HCT116 (cell line): Measurements from ENCODE around the gene STAT6. TPM values are rescaled to one million over a fixed set of nuclear protein-coding genes. Genes with fewer than 3 reads are reported as not detected.

Source experiments
- ATAC-seq: fragments of 200-7000 bp; cut with Tn5 transposase; 2 replicates; pipeline ENCODE4 v1.9.1; 2020; ENCODE audit warnings: mild to moderate bottlenecking, moderate library complexity
- BruUV-seq: library from RNA; stranded (reverse); fragments of 400-500 nt; replicated peaks from 2 replicates; lab custom pipeline; 2021; lab: Mats Ljungman, UMichigan
- CTCF ChIA-PET: fragments of 300-600 bp; sonication (Branson Sonifier 250); formaldehyde crosslinking; loops from one replicate; lab custom pipeline; 2021; ENCODE audit warnings: antibody characterized with exemption; lab: Charles Lee
- POLR2A ChIA-PET: fragments of 300-600, 350-600 bp; sonication (Branson Sonifier 250); formaldehyde crosslinking; loops from one replicate; lab custom pipeline; 2021; ENCODE audit warnings: antibody characterized with exemption; lab: Charles Lee
- RAD21 ChIA-PET, 2 experiments: fragments of 300-600 bp; sonication (Branson Sonifier 250); formaldehyde crosslinking; loops; one replicate each; lab custom pipeline; 2023; ENCODE audit warnings: low total read pairs in 2 of 2; ENCODE audit not compliant: uncharacterized antibody in 2 of 2, unreplicated experiment in 2 of 2, low non-redundant PET in 1 of 2; lab: Charles Lee
- DNase-seq: peaks from one replicate; pipeline ENCODE4 v3.0.0-alpha.2; 2010; ENCODE audit warnings: low read depth, low spot score
- H2AFZ ChIP-seq: fragments of 200-600 bp; shearing (Covaris generic), sonication (generic); 2 replicates; pipeline ENCODE4 v1.6.1; 2017; ENCODE audit warnings: low read depth, mixed run types, mixed read lengths, antibody characterized with exemption, low read length; ENCODE audit not compliant: poor library complexity, severe bottlenecking
- H3K27ac ChIP-seq: 2 replicates; pipeline ENCODE4 v1.5.1; 2012; ENCODE audit warnings: low read depth, low read length
- H3K27me3 ChIP-seq: fragments of 200-600 bp; sonication (generic); 2 replicates; pipeline ENCODE4 v1.6.1; 2016; ENCODE audit warnings: mixed run types, low read length, mixed read lengths; ENCODE audit not compliant: insufficient read depth
- H3K36me3 ChIP-seq, 2 experiments: fragments of 200-500 bp in 1 of 2; fragments of 200-600 bp in 1 of 2; sonication (Bioruptor generic) in 1 of 2; sonication (generic) in 1 of 2; 2 replicates each; pipeline versions ENCODE4 v1.5.1 to v1.6.1; 2014 to 2016; ENCODE audit warnings: low read length in 2 of 2, inconsistent platforms in 1 of 2, mixed read lengths in 1 of 2, mixed run types in 1 of 2; ENCODE audit not compliant: insufficient read depth in 2 of 2, control insufficient read depth in 1 of 2
- H3K4me1 ChIP-seq, 2 experiments: fragments of 200-600 bp in 1 of 2; sonication (generic) in 1 of 2; 2 replicates each; pipeline versions ENCODE4 v1.5.1 to v1.6.1; 2012 to 2017; ENCODE audit warnings: low read length in 2 of 2, inconsistent platforms in 1 of 2, mild to moderate bottlenecking in 1 of 2, mixed read lengths in 1 of 2, mixed run types in 1 of 2, moderate library complexity in 1 of 2; ENCODE audit not compliant: insufficient read depth in 2 of 2, control insufficient read depth in 1 of 2
- H3K4me2 ChIP-seq: fragments of 200-600 bp; sonication (generic); 2 replicates; pipeline ENCODE4 v1.6.1; 2017; ENCODE audit warnings: mixed run types, low read length, mixed read lengths
- H3K4me3 ChIP-seq, 2 experiments: fragments of 200-600 bp in 1 of 2; sonication (generic) in 1 of 2; replicated peaks in 1 of 2; 2 replicates each; pipeline ENCODE4 v1.5.1; 2011 to 2016; ENCODE audit warnings: low read length in 2 of 2, control low read depth in 1 of 2, low read depth in 1 of 2, mild to moderate bottlenecking in 1 of 2, mixed read lengths in 1 of 2, mixed run types in 1 of 2
- H3K79me2 ChIP-seq: fragments of 200-600 bp; sonication (generic); 2 replicates; pipeline ENCODE4 v1.6.1; 2017; ENCODE audit warnings: mild to moderate bottlenecking, mixed run types, low read length, moderate library complexity, mixed read lengths; ENCODE audit not compliant: insufficient read depth
- H3K9ac ChIP-seq: fragments of 200-600 bp; sonication (generic); 2 replicates; pipeline ENCODE4 v1.6.1; 2016; ENCODE audit warnings: low read length, mixed read lengths
- H3K9me2 ChIP-seq: fragments of 200-600 bp; sonication (generic), shearing (Covaris generic); 2 replicates; pipeline ENCODE4 v1.6.1; 2017; ENCODE audit warnings: mixed run types, mild to moderate bottlenecking, moderate library complexity; ENCODE audit not compliant: insufficient read depth
- H3K9me3 ChIP-seq, 2 experiments: fragments of 200-500 bp in 1 of 2; fragments of 200-600 bp in 1 of 2; sonication (Bioruptor generic) in 1 of 2; sonication (generic) in 1 of 2; 2 replicates each; pipeline ENCODE4 v1.6.1; 2014 to 2017; ENCODE audit warnings: low read length in 2 of 2, mixed read lengths in 2 of 2, inconsistent platforms in 1 of 2, low read depth in 1 of 2, mild to moderate bottlenecking in 1 of 2, mixed run types in 1 of 2, moderate library complexity in 1 of 2; ENCODE audit not compliant: control insufficient read depth in 1 of 2, insufficient read depth in 1 of 2
- H4K20me1 ChIP-seq: fragments of 200-600 bp; sonication (generic), shearing (Covaris generic); 2 replicates; pipeline ENCODE4 v1.6.1; 2017; ENCODE audit warnings: mixed run types, mild to moderate bottlenecking, moderate library complexity; ENCODE audit not compliant: insufficient read depth
- CBX3 ChIP-seq: IDR thresholded peaks from 2 replicates; pipeline ENCODE4 v1.6.1; 2012; ENCODE audit warnings: low read depth
- RAD21 ChIP-seq: IDR thresholded peaks from 2 replicates; pipeline ENCODE4 v1.6.1; 2012; ENCODE audit warnings: low read depth, mild to moderate bottlenecking
- YY1 ChIP-seq: IDR thresholded peaks from 2 replicates; pipeline ENCODE4 v1.6.1; 2011; ENCODE audit warnings: low read length, low read depth, moderate library complexity, mild to moderate bottlenecking; ENCODE audit not compliant: insufficient replicate concordance; ENCODE audit errors: extremely low read depth
- ZNF274 ChIP-seq: fragments of 200-500 bp; sonication (Bioruptor generic); IDR thresholded peaks from 2 replicates; pipeline ENCODE4 v1.6.1; 2014; ENCODE audit warnings: mild to moderate bottlenecking, low read depth, low read length, inconsistent platforms
- intact Hi-C: fragments of 100-400 bp; cut with micrococcal nuclease; formaldehyde crosslinking; loops from 2 replicates; pipeline ENCODE4 v1.10.0; 2022
- total RNA-seq: library from RNA; stranded (reverse); gene quantifications from one replicate; pipeline ENCODE4 v1.2.1, GENCODE V29; 2021; ENCODE audit not compliant: unreplicated experiment
- TF ChIP-seq, protein P1 (sequence below): IDR thresholded peaks from 2 replicates; pipeline ENCODE4 v1.6.1; 2012
- TF ChIP-seq, protein P2 (sequence below): IDR thresholded peaks from 2 replicates; pipeline ENCODE4 v1.6.1; 2012; ENCODE audit warnings: low read depth
- TF ChIP-seq, protein P3 (sequence below): IDR thresholded peaks from 2 replicates; pipeline ENCODE4 v1.6.1; 2012

The STAT6 gene
- total RNA-seq, 1 experiment from 2014 or later, result 78.5 TPM

DNA sequence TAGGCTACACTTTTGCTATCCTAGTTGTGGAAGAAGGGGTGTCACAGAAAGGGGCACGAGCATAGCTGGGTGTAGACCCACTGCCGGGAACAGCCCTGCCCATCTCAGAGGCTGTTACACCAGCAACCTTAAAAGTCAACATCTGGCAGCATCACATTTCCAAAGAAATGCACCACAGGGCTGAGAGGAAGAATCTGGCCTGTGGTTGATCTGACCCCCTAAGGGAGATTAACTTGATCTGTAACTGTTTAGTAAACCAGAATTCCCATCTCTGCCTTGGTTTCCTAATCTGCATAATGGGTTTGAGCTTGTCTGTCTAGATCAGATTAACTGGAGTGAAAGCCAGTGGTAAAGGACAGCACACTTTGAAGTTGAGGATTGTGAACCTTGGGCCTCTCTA lies 34.9 kb upstream of the STAT6 start:
- ChIA-PET RAD21 (no interaction called here), POLR2A (no interaction called here), CTCF (no interaction called here)
- ATAC-seq (no peak), DNase-seq (no peak)
- H3K27me3 ChIP-seq, result no peaks in the 10 kb centered on the region
- no peaks in the 10 kb centered on the region for H3K9me2 ChIP-seq
- no peak overlapping the region for H3K27ac ChIP-seq
- no peaks in the 10 kb centered on the region for H3K9me3 ChIP-seq
- intact Hi-C loops, result no loop called here
- H3K36me3 ChIP-seq, result peaks cover 0 to 14% of the 10 kb centered on the region in 2 experiments; a peak in 2 of 4 replicates
- H3K79me2 ChIP-seq, result no peaks in the 10 kb centered on the region
- H3K9ac ChIP-seq, result no peak overlapping the region
- H4K20me1 ChIP-seq, result no peaks in the 10 kb centered on the region
- TF ChIP-seq RAD21 (no peak), YY1 (no peak), ZNF274 (no peak), CBX3 (no peak)
- TF ChIP-seq, protein P1, sequence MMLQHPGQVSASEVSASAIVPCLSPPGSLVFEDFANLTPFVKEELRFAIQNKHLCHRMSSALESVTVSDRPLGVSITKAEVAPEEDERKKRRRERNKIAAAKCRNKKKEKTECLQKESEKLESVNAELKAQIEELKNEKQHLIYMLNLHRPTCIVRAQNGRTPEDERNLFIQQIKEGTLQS, result no peak
- TF ChIP-seq, protein P2, sequence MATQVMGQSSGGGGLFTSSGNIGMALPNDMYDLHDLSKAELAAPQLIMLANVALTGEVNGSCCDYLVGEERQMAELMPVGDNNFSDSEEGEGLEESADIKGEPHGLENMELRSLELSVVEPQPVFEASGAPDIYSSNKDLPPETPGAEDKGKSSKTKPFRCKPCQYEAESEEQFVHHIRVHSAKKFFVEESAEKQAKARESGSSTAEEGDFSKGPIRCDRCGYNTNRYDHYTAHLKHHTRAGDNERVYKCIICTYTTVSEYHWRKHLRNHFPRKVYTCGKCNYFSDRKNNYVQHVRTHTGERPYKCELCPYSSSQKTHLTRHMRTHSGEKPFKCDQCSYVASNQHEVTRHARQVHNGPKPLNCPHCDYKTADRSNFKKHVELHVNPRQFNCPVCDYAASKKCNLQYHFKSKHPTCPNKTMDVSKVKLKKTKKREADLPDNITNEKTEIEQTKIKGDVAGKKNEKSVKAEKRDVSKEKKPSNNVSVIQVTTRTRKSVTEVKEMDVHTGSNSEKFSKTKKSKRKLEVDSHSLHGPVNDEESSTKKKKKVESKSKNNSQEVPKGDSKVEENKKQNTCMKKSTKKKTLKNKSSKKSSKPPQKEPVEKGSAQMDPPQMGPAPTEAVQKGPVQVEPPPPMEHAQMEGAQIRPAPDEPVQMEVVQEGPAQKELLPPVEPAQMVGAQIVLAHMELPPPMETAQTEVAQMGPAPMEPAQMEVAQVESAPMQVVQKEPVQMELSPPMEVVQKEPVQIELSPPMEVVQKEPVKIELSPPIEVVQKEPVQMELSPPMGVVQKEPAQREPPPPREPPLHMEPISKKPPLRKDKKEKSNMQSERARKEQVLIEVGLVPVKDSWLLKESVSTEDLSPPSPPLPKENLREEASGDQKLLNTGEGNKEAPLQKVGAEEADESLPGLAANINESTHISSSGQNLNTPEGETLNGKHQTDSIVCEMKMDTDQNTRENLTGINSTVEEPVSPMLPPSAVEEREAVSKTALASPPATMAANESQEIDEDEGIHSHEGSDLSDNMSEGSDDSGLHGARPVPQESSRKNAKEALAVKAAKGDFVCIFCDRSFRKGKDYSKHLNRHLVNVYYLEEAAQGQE, result no peak
- TF ChIP-seq, protein P3, sequence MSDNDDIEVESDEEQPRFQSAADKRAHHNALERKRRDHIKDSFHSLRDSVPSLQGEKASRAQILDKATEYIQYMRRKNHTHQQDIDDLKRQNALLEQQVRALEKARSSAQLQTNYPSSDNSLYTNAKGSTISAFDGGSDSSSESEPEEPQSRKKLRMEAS, result no peak
- H3K4me1 ChIP-seq, result no peaks in the 10 kb centered on the region
- H2AFZ ChIP-seq, result no peak overlapping the region
- no TSS peak for BruUV-seq
- no peak overlapping the region for H3K4me2 ChIP-seq
- H3K4me3 ChIP-seq, result no peak overlapping the region
